GM10248 (cell line): ENCODE results near the gene NFASC.

Experiments
- CTCF ChIA-PET: fragments of 300-600 bp; sonication (Branson Sonifier 250); formaldehyde crosslinking; extraction: SDS; loops from one replicate; lab custom pipeline; 2021; ENCODE audit warnings: antibody characterized with exemption; lab: Yijun Ruan, JAX
- POLR2A ChIA-PET: fragments of 350-650 bp; sonication (Branson Sonifier 250); formaldehyde crosslinking; extraction: SDS; loops from one replicate; lab custom pipeline; 2020; ENCODE audit warnings: antibody characterized with exemption; lab: Yijun Ruan, JAX
- DNase-seq: peaks from one replicate; pipeline ENCODE4 v3.0.0; 2012; ENCODE audit errors: extremely low spot score
- TF ChIP-seq, protein P1 (sequence below): IDR thresholded peaks from 2 replicates; pipeline ENCODE4 v1.5.1; 2012; ENCODE audit warnings: mild to moderate bottlenecking, low read depth; ENCODE audit errors: extremely low read depth, missing control alignments, control extremely low read depth

Gene NFASC

GRCh38 chr1:205056956-205057568 lies 186.4 kb downstream of the NFASC start:
- CTCF ChIA-PET = interaction anchor here (1.3 kb wide), 2 partner anchors 80 to 82 kb away, joined by 3 read pairs; no protein-coding TSS in a partner anchor
- DNase-seq = no peak
- TF ChIP-seq, protein P1, sequence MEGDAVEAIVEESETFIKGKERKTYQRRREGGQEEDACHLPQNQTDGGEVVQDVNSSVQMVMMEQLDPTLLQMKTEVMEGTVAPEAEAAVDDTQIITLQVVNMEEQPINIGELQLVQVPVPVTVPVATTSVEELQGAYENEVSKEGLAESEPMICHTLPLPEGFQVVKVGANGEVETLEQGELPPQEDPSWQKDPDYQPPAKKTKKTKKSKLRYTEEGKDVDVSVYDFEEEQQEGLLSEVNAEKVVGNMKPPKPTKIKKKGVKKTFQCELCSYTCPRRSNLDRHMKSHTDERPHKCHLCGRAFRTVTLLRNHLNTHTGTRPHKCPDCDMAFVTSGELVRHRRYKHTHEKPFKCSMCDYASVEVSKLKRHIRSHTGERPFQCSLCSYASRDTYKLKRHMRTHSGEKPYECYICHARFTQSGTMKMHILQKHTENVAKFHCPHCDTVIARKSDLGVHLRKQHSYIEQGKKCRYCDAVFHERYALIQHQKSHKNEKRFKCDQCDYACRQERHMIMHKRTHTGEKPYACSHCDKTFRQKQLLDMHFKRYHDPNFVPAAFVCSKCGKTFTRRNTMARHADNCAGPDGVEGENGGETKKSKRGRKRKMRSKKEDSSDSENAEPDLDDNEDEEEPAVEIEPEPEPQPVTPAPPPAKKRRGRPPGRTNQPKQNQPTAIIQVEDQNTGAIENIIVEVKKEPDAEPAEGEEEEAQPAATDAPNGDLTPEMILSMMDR = no peak
- POLR2A ChIA-PET = no interaction called here

DNA sequence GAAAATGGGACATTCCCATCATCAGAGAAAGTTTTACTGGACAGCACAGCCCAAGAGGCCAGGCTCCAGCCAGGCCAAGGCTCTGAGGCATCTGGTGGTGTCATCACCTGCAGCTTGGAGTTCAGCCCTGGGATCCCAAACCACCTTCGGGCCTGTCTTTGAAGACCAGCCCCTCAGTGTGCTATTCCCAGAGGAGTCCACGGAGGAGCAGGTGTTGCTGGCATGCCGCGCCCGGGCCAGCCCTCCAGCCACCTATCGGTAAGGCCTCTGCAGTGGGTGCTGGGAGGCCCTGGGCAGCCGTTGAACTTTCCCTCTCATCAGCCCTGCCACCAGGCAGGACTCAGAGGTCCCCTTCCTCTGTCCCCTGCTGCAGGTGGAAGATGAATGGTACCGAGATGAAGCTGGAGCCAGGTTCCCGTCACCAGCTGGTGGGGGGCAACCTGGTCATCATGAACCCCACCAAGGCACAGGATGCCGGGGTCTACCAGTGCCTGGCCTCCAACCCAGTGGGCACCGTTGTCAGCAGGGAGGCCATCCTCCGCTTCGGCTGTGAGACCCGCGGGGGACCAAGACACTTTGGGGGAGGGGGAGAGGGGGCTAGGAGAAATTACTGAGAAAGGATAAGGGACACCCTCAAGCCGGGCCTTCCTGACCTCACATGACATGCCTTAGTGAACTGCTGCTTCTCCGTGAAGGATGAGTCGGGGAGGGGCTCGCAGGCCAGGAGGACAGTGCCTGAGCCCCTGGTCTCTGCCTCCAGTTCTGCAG lies 187.3 kb downstream of the NFASC start:
- no peak for DNase-seq
- ChIA-PET CTCF (interaction anchor here (1.7 kb wide), 1 partner anchor 81 kb away, joined by 7 read pairs; no protein-coding TSS in a partner anchor), POLR2A (no interaction called here)
- TF ChIP-seq, protein P1 = no peak

GRCh38 chr1:205058853-205059252 lies 188.2 kb downstream of the NFASC start:
- ChIA-PET CTCF (interaction anchor here (1.7 to 5.7 kb wide), 2 partner anchors 15 to 82 kb away, joined by 7 to 78 read pairs; no protein-coding TSS in a partner anchor), POLR2A (no interaction called here)
- TF ChIP-seq, protein P1 = no peak
- DNase-seq = no peak

- ChIA-PET CTCF (interaction anchor here (1.7 to 5.7 kb wide), 3 partner anchors 14 to 83 kb away, joined by 7 to 150 read pairs (median 78); no protein-coding TSS in a partner anchor), POLR2A (no interaction called here)
- TF ChIP-seq, protein P1 = no peak
These were observed 189.0 kb downstream of the NFASC start for GRCh38 chr1:205059660-205060059.

GRCh38 chr1:205060746-205061145 lies 190.1 kb downstream of the NFASC start:
- TF ChIP-seq, protein P1 = no peak
- CTCF ChIA-PET = interaction anchor here (1.2 to 5.7 kb wide), 28 partner anchors 10 to 500 kb away, joined by 3 to 150 read pairs (median 11); partner anchors contain the start of gene TMEM81
- DNase-seq = no peak
- POLR2A ChIA-PET = no interaction called here

More at GRCh38 chr1:205059660-205060059, 189.0 kb downstream of the NFASC start:
- DNase-seq = no peak

DNA sequence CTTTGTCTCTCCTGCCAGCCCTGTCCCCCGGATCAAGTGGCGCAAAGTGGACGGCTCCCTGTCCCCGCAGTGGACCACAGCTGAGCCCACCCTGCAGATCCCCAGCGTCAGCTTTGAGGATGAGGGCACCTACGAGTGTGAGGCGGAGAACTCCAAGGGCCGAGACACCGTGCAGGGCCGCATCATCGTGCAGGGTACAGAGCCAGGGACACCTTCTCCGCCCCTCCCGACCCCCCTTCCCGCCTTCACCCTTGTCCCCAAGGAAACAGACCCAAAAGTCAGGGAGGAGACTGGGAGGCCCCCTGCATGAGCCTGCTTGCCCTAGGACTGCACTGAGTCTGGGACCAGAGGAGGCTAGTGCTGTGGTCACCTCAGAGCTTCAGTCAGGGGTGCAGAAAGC lies 190.6 kb downstream of the NFASC start:
- DNase-seq = no peak
- ChIA-PET POLR2A (no interaction called here), CTCF (interaction anchor here (0.7 to 5.7 kb wide), 54 partner anchors 11 to 500 kb away, joined by 3 to 150 read pairs (median 8); partner anchors contain the start of genes RBBP5 and TMEM81)
- TF ChIP-seq, protein P1 = no peak
